Mesothelial cell of epicardium (in vitro differentiated cells): ENCODE results near the gene KIAA0930. TPM values are rescaled to one million over a fixed set of nuclear protein-coding genes. Genes with fewer than 3 reads are reported as not detected.

Source experiments
- DNase-seq, 2 experiments: peaks; one replicate each; pipeline ENCODE4 v3.0.0; 2021; ENCODE audit warnings: low spot score in 2 of 2; ENCODE audit not compliant: unreplicated experiment in 2 of 2
- H3K27ac Mint-ChIP-seq: 2 replicates; pipeline ENCODE4 v1.8.0; 2021; ENCODE audit warnings: mixed read lengths
- H3K27me3 Mint-ChIP-seq: 2 replicates; pipeline ENCODE4 v1.8.0; 2021; ENCODE audit warnings: low read depth, mixed read lengths
- H3K36me3 Mint-ChIP-seq: 2 replicates; pipeline ENCODE4 v1.8.0; 2021; ENCODE audit warnings: mixed read lengths
- H3K4me1 Mint-ChIP-seq: 2 replicates; pipeline ENCODE4 v1.8.0; 2021; ENCODE audit warnings: mixed read lengths
- H3K4me3 Mint-ChIP-seq: 2 replicates; pipeline ENCODE4 v1.8.0; 2021; ENCODE audit warnings: mild to moderate bottlenecking, moderate library complexity, mixed read lengths
- H3K9me3 Mint-ChIP-seq: 2 replicates; pipeline ENCODE4 v1.8.0; 2021; ENCODE audit warnings: mixed read lengths
- CTCF ChIP-seq: fragments of 200-600 bp; sonication (generic); IDR thresholded peaks from one replicate; pipeline ENCODE4 v1.5.0; 2021; ENCODE audit warnings: antibody characterized with exemption; ENCODE audit not compliant: unreplicated experiment
- total RNA-seq: library from RNA; stranded (reverse); gene quantifications from 3 replicates; pipeline ENCODE4 v1.2.1, GENCODE V29; 2021

Gene KIAA0930
- total RNA-seq, 1 donor from 2014 or later, result 31.1 TPM

GRCh38 chr22:45163451-45164269 lies 77.0 kb downstream of the KIAA0930 start, which contains the start of gene NUP50:
Gene NUP50 (plus strand): TSS chr22:45163925. CDS start chr22:45168178, 4,253 bp downstream.
- no peaks in the 10 kb centered on the region for H3K27me3 Mint-ChIP-seq
- peaks cover 6% of the 10 kb centered on the region for H3K36me3 Mint-ChIP-seq
- H3K4me1 Mint-ChIP-seq, result peaks cover 33% of the 10 kb centered on the region
- peak; percentile 96 to 99 for DNase-seq
- no peak for TF ChIP-seq CTCF
- H3K4me3 Mint-ChIP-seq, result peak within 1 kb of the TSS; percentile 89
- H3K27ac Mint-ChIP-seq, result peak within 1 kb of the TSS; percentile 97
- no peaks in the 10 kb centered on the region for H3K9me3 Mint-ChIP-seq

- peak overlapping the region; percentile 89 for H3K4me3 Mint-ChIP-seq
- peaks cover under 1% of the 10 kb centered on the region for H3K36me3 Mint-ChIP-seq
- DNase-seq, result no peak
- H3K4me1 Mint-ChIP-seq, result peaks cover 38% of the 10 kb centered on the region
- H3K27ac Mint-ChIP-seq, result peak overlapping the region; percentile 94
- no peak for TF ChIP-seq CTCF
- H3K9me3 Mint-ChIP-seq, result no peaks in the 10 kb centered on the region
- no peaks in the 10 kb centered on the region for H3K27me3 Mint-ChIP-seq
These were observed 77.6 kb downstream of the KIAA0930 start for GRCh38 chr22:45163099-45163450.

- H3K4me1 Mint-ChIP-seq, result peaks cover 43% of the 10 kb centered on the region
- no peak for DNase-seq
- H3K27me3 Mint-ChIP-seq, result no peaks in the 10 kb centered on the region
- peak overlapping the region; percentile 66 for H3K27ac Mint-ChIP-seq
- no peaks in the 10 kb centered on the region for H3K36me3 Mint-ChIP-seq
- H3K9me3 Mint-ChIP-seq, result no peaks in the 10 kb centered on the region
- H3K4me3 Mint-ChIP-seq, result peak overlapping the region; percentile 89
- no peak for TF ChIP-seq CTCF
These were observed 78.2 kb downstream of the KIAA0930 start for GRCh38 chr22:45162531-45162930.

GRCh38 chr22:45159652-45160462 lies 80.8 kb downstream of the KIAA0930 start:
- Mint-ChIP-seq H3K4me1 (peaks cover 35% of the 10 kb centered on the region), H3K27me3 (no peaks in the 10 kb centered on the region), H3K36me3 (peaks cover 8% of the 10 kb centered on the region), H3K27ac (peak overlapping the region; percentile 57), H3K9me3 (no peaks in the 10 kb centered on the region), H3K4me3 (no peak overlapping the region)
- no peak for DNase-seq
- no peak for TF ChIP-seq CTCF

- TF ChIP-seq CTCF, result no peak
- Mint-ChIP-seq H3K4me1 (peaks cover 31% of the 10 kb centered on the region), H3K27ac (no peak overlapping the region), H3K27me3 (no peaks in the 10 kb centered on the region), H3K4me3 (no peak overlapping the region), H3K9me3 (no peaks in the 10 kb centered on the region), H3K36me3 (peaks cover 9% of the 10 kb centered on the region)
- DNase-seq, result no peak
These were observed 82.8 kb downstream of the KIAA0930 start for GRCh38 chr22:45157907-45158306.
